Naive thymus-derived CD8-positive, alpha-beta T cell (primary cell): ENCODE results near the gene CDHR5. TPM values are rescaled to one million over a fixed set of nuclear protein-coding genes. Genes with fewer than 3 reads are reported as not detected.

Experiments used
- ATAC-seq, 2 donors: fragments of 150-1000 bp; cut with Tn5 transposase in 1 of 2; sonication (Bioruptor Pico), chemical (Tn5 transposase) in 1 of 2; 1 replicate in 1 of 2; 2 replicates in 1 of 2; pipeline ENCODE4 v1.10.0; 2021; ENCODE audit warnings: mild to moderate bottlenecking in 2 of 2, moderate library complexity in 2 of 2
- POLR2A ChIA-PET: fragments of 350-600 bp; sonication (Branson Sonifier 250); formaldehyde crosslinking; loops from one replicate; lab custom pipeline; 2021; ENCODE audit warnings: antibody characterized with exemption; lab: Charles Lee
- DNase-seq, 10 donors: peaks; one replicate each; pipeline versions ENCODE4 v3.0.0 to v3.0.0-alpha.2; 2020 to 2022
- H3K27ac Mint-ChIP-seq, 10 donors: one replicate each; pipeline ENCODE4 v1.8.0; 2020 to 2022; ENCODE audit warnings: mild to moderate bottlenecking in 10 of 10, mixed read lengths in 10 of 10, moderate library complexity in 4 of 10, inconsistent platforms in 1 of 10
- H3K27me3 Mint-ChIP-seq, 5 donors: one replicate each; pipeline ENCODE4 v1.8.0; 2021 to 2022; ENCODE audit warnings: mixed read lengths in 5 of 5
- H3K36me3 Mint-ChIP-seq, 3 donors: one replicate each; pipeline ENCODE4 v1.8.0; 2020 to 2022; ENCODE audit warnings: mixed read lengths in 3 of 3, mild to moderate bottlenecking in 2 of 3, inconsistent platforms in 1 of 3
- H3K4me1 Mint-ChIP-seq, 4 donors: one replicate each; pipeline ENCODE4 v1.8.0; 2021 to 2022; ENCODE audit warnings: mixed read lengths in 4 of 4
- H3K4me3 Mint-ChIP-seq, 10 donors: one replicate each; pipeline ENCODE4 v1.8.0; 2020 to 2022; ENCODE audit warnings: mild to moderate bottlenecking in 10 of 10, mixed read lengths in 10 of 10, moderate library complexity in 6 of 10, inconsistent platforms in 1 of 10
- H3K9me3 Mint-ChIP-seq, 9 donors: one replicate each; pipeline ENCODE4 v1.8.0; 2020 to 2022; ENCODE audit warnings: mixed read lengths in 9 of 9, mild to moderate bottlenecking in 3 of 9, inconsistent platforms in 1 of 9, moderate library complexity in 1 of 9
- polyA plus RNA-seq, 3 donors: library from polyadenylated mRNA; unstranded; fragments of 300-500 nt; fragmentation: Illumina TruSeq; gene quantifications; one replicate each; pipeline ENCODE4 v1.2.3, GENCODE V29; 2021
- total RNA-seq, 8 experiments: library from RNA in 2 of 8; stranded (reverse) in 2 of 8; gene quantifications; one replicate each; pipeline ENCODE4 v1.2.3 and lab custom pipeline; 2021 to 2026

CDHR5 gene, protein sequence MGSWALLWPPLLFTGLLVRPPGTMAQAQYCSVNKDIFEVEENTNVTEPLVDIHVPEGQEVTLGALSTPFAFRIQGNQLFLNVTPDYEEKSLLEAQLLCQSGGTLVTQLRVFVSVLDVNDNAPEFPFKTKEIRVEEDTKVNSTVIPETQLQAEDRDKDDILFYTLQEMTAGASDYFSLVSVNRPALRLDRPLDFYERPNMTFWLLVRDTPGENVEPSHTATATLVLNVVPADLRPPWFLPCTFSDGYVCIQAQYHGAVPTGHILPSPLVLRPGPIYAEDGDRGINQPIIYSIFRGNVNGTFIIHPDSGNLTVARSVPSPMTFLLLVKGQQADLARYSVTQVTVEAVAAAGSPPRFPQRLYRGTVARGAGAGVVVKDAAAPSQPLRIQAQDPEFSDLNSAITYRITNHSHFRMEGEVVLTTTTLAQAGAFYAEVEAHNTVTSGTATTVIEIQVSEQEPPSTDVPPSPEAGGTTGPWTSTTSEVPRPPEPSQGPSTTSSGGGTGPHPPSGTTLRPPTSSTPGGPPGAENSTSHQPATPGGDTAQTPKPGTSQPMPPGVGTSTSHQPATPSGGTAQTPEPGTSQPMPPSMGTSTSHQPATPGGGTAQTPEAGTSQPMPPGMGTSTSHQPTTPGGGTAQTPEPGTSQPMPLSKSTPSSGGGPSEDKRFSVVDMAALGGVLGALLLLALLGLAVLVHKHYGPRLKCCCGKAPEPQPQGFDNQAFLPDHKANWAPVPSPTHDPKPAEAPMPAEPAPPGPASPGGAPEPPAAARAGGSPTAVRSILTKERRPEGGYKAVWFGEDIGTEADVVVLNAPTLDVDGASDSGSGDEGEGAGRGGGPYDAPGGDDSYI
- total RNA-seq (not detected), polyA plus RNA-seq (not detected), total RNA-seq (lab: John Stamatoyannopoulos, UW) (0 to 0.17 (median 0) reads per million in 6 experiments)

GRCh38 chr11:624705-625635 lies at the start of gene CDHR5:
Gene CDHR5, minus strand, starts transcription at chr11:624955. Its CDS starts 53 bp downstream, at chr11:624902.
- H3K27ac Mint-ChIP-seq = peak within 1 kb of the TSS in 1 of 10 donors; percentile 49
- peak within 1 kb of the TSS in 1 of 10 donors; percentile 38 for H3K4me3 Mint-ChIP-seq
- H3K27me3 Mint-ChIP-seq = peaks cover 9 to 35% (median 20%) of the 10 kb centered on the region in 5 donors
- peaks cover 0 to 13% (median 3%) of the 10 kb centered on the region in 3 donors for H3K36me3 Mint-ChIP-seq
- ATAC-seq (no peak), DNase-seq (no peak)
- POLR2A ChIA-PET = no interaction called here
- peaks cover 9 to 23% (median 20%) of the 10 kb centered on the region in 4 donors for H3K4me1 Mint-ChIP-seq
- no peaks in the 10 kb centered on the region for H3K9me3 Mint-ChIP-seq

- H3K27ac Mint-ChIP-seq = no peak overlapping the region
- POLR2A ChIA-PET = interaction anchor here (0.5 to 0.6 kb wide), 2 partner anchors 10 to 76 kb away, joined by 3 to 4 read pairs; no protein-coding TSS in a partner anchor
- ATAC-seq (no peak), DNase-seq (no peak)
- peaks cover 6 to 57% (median 20%) of the 10 kb centered on the region in 3 donors for H3K36me3 Mint-ChIP-seq
- H3K4me1 Mint-ChIP-seq = peaks cover 0 to 2% (median 0%) of the 10 kb centered on the region in 4 donors
- H3K4me3 Mint-ChIP-seq = no peak overlapping the region
- H3K27me3 Mint-ChIP-seq = no peaks in the 10 kb centered on the region
- H3K9me3 Mint-ChIP-seq = no peaks in the 10 kb centered on the region
Measured at GRCh38 chr11:674406-674805, 49.7 kb upstream of the CDHR5 start.

DNA sequence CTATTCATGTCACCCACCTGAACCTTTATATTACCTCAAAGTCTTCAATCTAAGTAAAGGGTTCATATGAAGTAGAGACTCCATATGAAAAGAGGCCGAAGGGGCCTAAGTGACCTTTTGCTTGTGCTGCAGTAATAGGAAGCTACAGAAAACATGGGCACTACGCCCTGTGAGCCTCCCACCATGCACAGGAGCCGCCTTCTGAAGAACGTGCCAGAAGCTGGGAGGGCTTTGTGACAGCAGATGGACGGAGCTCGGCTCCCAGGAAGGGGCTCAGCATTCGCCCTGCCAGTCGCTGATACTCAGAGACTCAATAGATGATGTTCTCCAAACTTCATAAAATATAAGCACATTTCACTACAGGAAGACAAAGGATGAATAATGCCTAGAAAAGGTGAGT lies 49.1 kb upstream of the CDHR5 start:
- no peak overlapping the region for H3K4me3 Mint-ChIP-seq
- ATAC-seq (no peak), DNase-seq (no peak)
- peaks cover 0 to 2% (median 0%) of the 10 kb centered on the region in 4 donors for H3K4me1 Mint-ChIP-seq
- H3K36me3 Mint-ChIP-seq = peaks cover 6 to 52% (median 20%) of the 10 kb centered on the region in 3 donors
- POLR2A ChIA-PET = interaction anchor here (0.5 to 0.6 kb wide), 2 partner anchors 10 to 77 kb away, joined by 3 to 4 read pairs; no protein-coding TSS in a partner anchor
- H3K27ac Mint-ChIP-seq = peak overlapping the region in 2 of 10 donors; percentile 6 to 32
- H3K27me3 Mint-ChIP-seq = no peaks in the 10 kb centered on the region
- no peaks in the 10 kb centered on the region for H3K9me3 Mint-ChIP-seq

DNA sequence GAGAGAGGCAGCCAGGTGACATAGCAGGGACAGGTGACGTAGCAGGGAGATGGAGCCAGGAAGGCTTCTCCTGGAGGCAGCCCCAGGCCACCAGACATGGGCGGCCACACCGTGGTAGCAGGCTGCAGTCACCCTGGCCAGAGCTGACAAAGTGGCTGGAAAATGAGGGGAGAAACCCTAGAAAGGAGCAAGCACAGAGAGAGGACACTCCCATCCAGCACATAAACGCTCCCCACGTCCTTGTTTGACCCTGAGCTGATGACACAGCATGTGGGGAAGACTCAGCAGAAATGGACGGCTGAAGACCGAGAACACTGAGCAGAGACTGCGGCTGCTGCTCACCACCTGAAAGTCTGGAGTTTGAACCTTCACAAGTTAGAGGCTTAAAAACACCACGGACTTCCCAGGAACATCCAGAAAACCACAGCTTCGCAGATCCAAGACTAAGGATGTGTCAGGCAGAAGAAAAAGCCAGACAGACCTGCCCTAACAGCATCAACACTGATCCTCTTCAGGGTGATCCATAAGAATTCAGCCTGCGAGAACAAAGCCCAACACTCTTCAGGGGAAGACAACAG lies 41.0 kb upstream of the CDHR5 start:
- Mint-ChIP-seq H3K4me3 (no peak overlapping the region), H3K4me1 (peaks cover 0 to 5% (median 2%) of the 10 kb centered on the region in 4 donors), H3K27me3 (no peaks in the 10 kb centered on the region), H3K9me3 (no peaks in the 10 kb centered on the region), H3K27ac (peak overlapping the region in 3 of 10 donors; percentile 41 to 80 (median 64)), H3K36me3 (peaks cover 0 to 38% (median 3%) of the 10 kb centered on the region in 3 donors)
- DNase-seq = no peak
- no peak for ATAC-seq
- POLR2A ChIA-PET = no interaction called here

- Mint-ChIP-seq H3K4me3 (no peak overlapping the region), H3K27me3 (no peaks in the 10 kb centered on the region), H3K27ac (peak overlapping the region in 2 of 10 donors; percentile 64 to 80), H3K4me1 (peaks cover 0 to 5% (median 2%) of the 10 kb centered on the region in 4 donors), H3K9me3 (no peaks in the 10 kb centered on the region), H3K36me3 (peaks cover 0 to 38% (median 3%) of the 10 kb centered on the region in 3 donors)
- POLR2A ChIA-PET = no interaction called here
- no peak for DNase-seq
- no peak for ATAC-seq
Measured at GRCh38 chr11:665062-665703, 40.4 kb upstream of the CDHR5 start.

- Mint-ChIP-seq H3K36me3 (peaks cover 0 to 50% (median 3%) of the 10 kb centered on the region in 3 donors), H3K27ac (peak overlapping the region in 2 of 10 donors; percentile 49 to 88), H3K4me3 (no peak overlapping the region), H3K4me1 (peaks cover 0 to 5% (median 2%) of the 10 kb centered on the region in 4 donors), H3K9me3 (no peaks in the 10 kb centered on the region), H3K27me3 (no peaks in the 10 kb centered on the region)
- POLR2A ChIA-PET = interaction anchor here (1.3 kb wide), 1 partner anchor 64 kb away, joined by 4 read pairs; no protein-coding TSS in a partner anchor
- peak; percentile 67 to 80 for ATAC-seq
- DNase-seq = peak in 6 of 10 donors; percentile 25 to 43 (median 38)
Measured at GRCh38 chr11:662689-663274, 38.0 kb upstream of the CDHR5 start.

DNA sequence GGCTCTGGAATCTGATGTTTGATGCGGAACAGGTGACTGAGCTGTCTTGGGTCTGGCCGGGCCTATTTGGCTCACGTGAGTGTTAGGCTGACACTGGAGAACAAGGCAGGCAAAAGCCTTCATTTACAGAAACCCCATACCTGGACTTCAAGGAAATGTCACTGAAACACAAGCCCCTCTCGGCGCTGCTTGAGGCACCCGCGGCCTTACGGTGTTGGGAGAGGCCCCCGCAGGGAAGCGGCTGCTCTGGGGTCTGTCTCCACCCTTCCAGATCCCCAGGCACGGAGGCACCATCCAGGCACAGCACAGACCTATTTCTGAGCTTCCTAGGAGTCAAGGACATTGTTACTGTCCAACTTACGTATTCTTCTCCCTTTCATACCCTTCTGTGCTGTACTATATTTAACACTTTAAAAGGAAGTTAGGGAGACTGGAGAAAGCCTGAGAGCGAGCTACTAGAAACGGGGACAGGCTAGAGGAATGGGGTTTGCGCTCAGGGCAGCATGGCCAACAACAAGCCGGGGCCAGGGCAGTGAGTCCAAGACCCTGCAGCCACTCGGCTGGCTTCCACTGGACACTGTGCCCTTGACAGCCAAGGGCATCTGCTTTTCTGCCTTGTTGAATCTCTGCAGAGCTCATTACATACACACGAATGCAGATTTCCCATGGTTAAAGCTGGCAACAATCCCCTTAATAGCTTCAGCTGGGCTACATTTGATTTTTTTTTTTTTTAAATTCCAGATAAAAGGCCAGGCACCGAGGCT lies 36.1 kb upstream of the CDHR5 start:
- ATAC-seq (no peak), DNase-seq (no peak)
- Mint-ChIP-seq H3K4me1 (peaks cover 0 to 5% (median 2%) of the 10 kb centered on the region in 4 donors), H3K27ac (no peak overlapping the region), H3K4me3 (no peak overlapping the region), H3K27me3 (no peaks in the 10 kb centered on the region), H3K9me3 (no peaks in the 10 kb centered on the region), H3K36me3 (peaks cover 0 to 53% (median 3%) of the 10 kb centered on the region in 3 donors)
- POLR2A ChIA-PET = no interaction called here

- DNase-seq (no peak), ATAC-seq (no peak)
- no peak overlapping the region for H3K27ac Mint-ChIP-seq
- no peaks in the 10 kb centered on the region for H3K27me3 Mint-ChIP-seq
- peaks cover 0 to 5% (median 1%) of the 10 kb centered on the region in 4 donors for H3K4me1 Mint-ChIP-seq
- peaks cover 0 to 49% (median 3%) of the 10 kb centered on the region in 3 donors for H3K36me3 Mint-ChIP-seq
- H3K4me3 Mint-ChIP-seq = no peak overlapping the region
- POLR2A ChIA-PET = no interaction called here
- H3K9me3 Mint-ChIP-seq = no peaks in the 10 kb centered on the region
Measured at GRCh38 chr11:660281-660680, 35.5 kb upstream of the CDHR5 start.

- DNase-seq (no peak), ATAC-seq (no peak)
- no peak overlapping the region for H3K27ac Mint-ChIP-seq
- H3K27me3 Mint-ChIP-seq = no peaks in the 10 kb centered on the region
- no peaks in the 10 kb centered on the region for H3K9me3 Mint-ChIP-seq
- peaks cover 0 to 53% (median 3%) of the 10 kb centered on the region in 3 donors for H3K36me3 Mint-ChIP-seq
- H3K4me3 Mint-ChIP-seq = no peak overlapping the region
- POLR2A ChIA-PET = no interaction called here
- H3K4me1 Mint-ChIP-seq = peaks cover 0 to 5% (median 1%) of the 10 kb centered on the region in 4 donors
Measured at GRCh38 chr11:659532-660085, 34.9 kb upstream of the CDHR5 start.

DNA sequence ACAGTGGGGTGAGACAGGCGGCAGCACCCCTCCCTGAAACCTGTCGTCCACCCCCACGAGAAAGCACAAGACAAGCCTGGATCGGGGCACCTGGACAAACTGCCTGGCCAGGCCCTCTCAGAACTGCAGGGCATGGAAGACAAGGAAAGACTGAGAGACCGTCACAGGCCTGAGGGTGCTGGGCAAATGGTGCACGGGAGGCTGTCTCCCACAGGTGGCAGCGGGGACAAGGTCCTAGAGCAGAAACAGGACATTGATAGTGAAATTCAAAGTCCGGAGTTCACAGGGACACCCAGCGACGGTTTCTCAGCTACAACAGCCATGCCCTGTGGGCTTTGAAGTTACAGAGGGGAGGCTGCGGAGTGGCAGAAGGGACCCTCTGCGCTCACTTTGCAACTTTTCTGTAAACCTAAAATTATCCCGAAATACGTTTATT lies 33.0 kb upstream of the CDHR5 start:
- POLR2A ChIA-PET = no interaction called here
- ATAC-seq (no peak), DNase-seq (no peak)
- Mint-ChIP-seq H3K27me3 (no peaks in the 10 kb centered on the region), H3K4me1 (peaks cover 0 to 3% (median under 1%) of the 10 kb centered on the region in 4 donors), H3K4me3 (no peak overlapping the region), H3K27ac (peak overlapping the region in 1 of 10 donors; percentile 67), H3K36me3 (peaks cover 0 to 56% (median 3%) of the 10 kb centered on the region in 3 donors), H3K9me3 (no peaks in the 10 kb centered on the region)
